B cell (primary cell): Measurements from ENCODE around the gene THAP4. TPM values are rescaled to one million over a fixed set of nuclear protein-coding genes. Genes with fewer than 3 reads are reported as not detected.

Experiments used
- ATAC-seq: fragments of 200-7000 bp; cut with Tn5 transposase; one replicate; pipeline ENCODE4 v1.10.0; 2021; ENCODE audit warnings: low read depth, mild to moderate bottlenecking, moderate number of reproducible peaks, moderate library complexity
- CTCF ChIA-PET: fragments of 350-600 bp; sonication (Branson Sonifier 250); formaldehyde crosslinking; loops from one replicate; lab custom pipeline; 2021; ENCODE audit warnings: antibody characterized with exemption, inconsistent platforms; lab: Charles Lee
- POLR2A ChIA-PET: fragments of 350-600 bp; sonication (Branson Sonifier 250); formaldehyde crosslinking; loops from one replicate; lab custom pipeline; 2021; ENCODE audit warnings: antibody characterized with exemption; lab: Charles Lee
- DNase-seq: peaks from one replicate; pipeline ENCODE4 v3.0.0; 2013
- H2AFZ ChIP-seq: 2 replicates; pipeline ENCODE4 v1.6.1; 2012; ENCODE audit warnings: mild to moderate bottlenecking, low read depth, low read length; ENCODE audit not compliant: insufficient read depth, poor library complexity, severe bottlenecking
- H3K27ac ChIP-seq, 2 donors: 1 replicate in 1 of 2; 2 replicates in 1 of 2; pipeline ENCODE4 v1.5.1; 2012 to 2013; ENCODE audit warnings: low read length in 2 of 2, mild to moderate bottlenecking in 2 of 2, moderate library complexity in 1 of 2
- H3K27me3 ChIP-seq, 4 experiments: fragments of 200-600 bp in 1 of 4; sonication (generic) in 1 of 4; replicated peaks in 1 of 4; 1 replicate in 2 of 4; 2 replicates in 2 of 4; pipeline versions ENCODE4 v1.6.1 to v1.7.0; 2013 to 2016; ENCODE audit warnings: low read length in 3 of 4, mild to moderate bottlenecking in 2 of 4, mixed read lengths in 1 of 4, moderate library complexity in 1 of 4; ENCODE audit not compliant: insufficient read depth in 4 of 4, control insufficient read depth in 3 of 4; ENCODE audit errors: control extremely low read depth in 1 of 4
- H3K36me3 ChIP-seq, 2 experiments: replicated peaks in 1 of 2; 1 replicate in 1 of 2; 2 replicates in 1 of 2; pipeline versions ENCODE4 v1.6.1 to v1.7.1; 2013; ENCODE audit warnings: low read length in 1 of 2; ENCODE audit not compliant: insufficient read depth in 2 of 2, control insufficient read depth in 1 of 2; ENCODE audit errors: control extremely low read depth in 1 of 2, extremely low read depth in 1 of 2
- H3K4me1 ChIP-seq, 2 donors: fragments of 200-600 bp in 1 of 2; sonication (generic) in 1 of 2; 1 replicate in 1 of 2; 2 replicates in 1 of 2; pipeline versions ENCODE4 v1.5.1 to v1.6.1; 2013 to 2017; ENCODE audit warnings: low read length in 2 of 2; ENCODE audit not compliant: control insufficient read depth in 2 of 2, insufficient read depth in 2 of 2
- H3K4me2 ChIP-seq: replicated peaks from 2 replicates; pipeline ENCODE3; 2012; ENCODE audit warnings: mild to moderate bottlenecking, low read depth, low read length; ENCODE audit not compliant: poor library complexity, severe bottlenecking
- H3K4me3 ChIP-seq, 5 experiments: fragments of 200-600 bp in 1 of 5; sonication (generic) in 1 of 5; 1 replicate in 3 of 5; 2 replicates in 2 of 5; pipeline versions ENCODE4 v1.5.1 to v1.7.0; 2011 to 2016; ENCODE audit warnings: low read length in 4 of 5, mild to moderate bottlenecking in 4 of 5, low read depth in 2 of 5, control low read depth in 1 of 5, moderate library complexity in 1 of 5; ENCODE audit not compliant: insufficient read depth in 1 of 5; ENCODE audit errors: control extremely low read depth in 1 of 5, extremely low read depth in 1 of 5
- H3K79me2 ChIP-seq: fragments of 200-600 bp; sonication (generic); one replicate; pipeline ENCODE4 v1.6.0; 2016; ENCODE audit warnings: low read length; ENCODE audit not compliant: control insufficient read depth, insufficient read depth
- H3K9ac ChIP-seq: fragments of 200-600 bp; sonication (generic); 2 replicates; pipeline ENCODE4 v1.6.1; 2017; ENCODE audit warnings: mild to moderate bottlenecking, low read length, moderate library complexity
- H3K9me3 ChIP-seq, 3 donors: one replicate each; pipeline versions ENCODE4 v1.6.1 to v1.7.1; 2013; ENCODE audit warnings: low read length in 2 of 3; ENCODE audit not compliant: control insufficient read depth in 2 of 3, insufficient read depth in 1 of 3; ENCODE audit errors: control extremely low read depth in 1 of 3
- H4K20me1 ChIP-seq: 2 replicates; pipeline ENCODE4 v1.6.0; 2012; ENCODE audit warnings: mild to moderate bottlenecking, low read length; ENCODE audit not compliant: insufficient read depth, control insufficient read depth, poor library complexity, severe bottlenecking
- H3K27ac Mint-ChIP-seq: one replicate; pipeline ENCODE4 v1.8.0; 2021; ENCODE audit warnings: mixed read lengths
- H3K27me3 Mint-ChIP-seq: one replicate; pipeline ENCODE4 v1.8.0; 2021; ENCODE audit warnings: mixed read lengths
- H3K4me1 Mint-ChIP-seq: one replicate; pipeline ENCODE4 v1.8.0; 2021; ENCODE audit warnings: mixed read lengths
- H3K4me3 Mint-ChIP-seq: one replicate; pipeline ENCODE4 v1.8.0; 2021; ENCODE audit warnings: mixed read lengths
- H3K9me3 Mint-ChIP-seq: one replicate; pipeline ENCODE4 v1.8.0; 2022; ENCODE audit warnings: mixed read lengths; ENCODE audit not compliant: insufficient read depth
- EZH2 ChIP-seq: IDR thresholded peaks from 2 replicates; pipeline ENCODE4 v1.6.1; 2012; ENCODE audit warnings: borderline replicate concordance, low read depth, mild to moderate bottlenecking, moderate library complexity, low read length; ENCODE audit not compliant: insufficient read depth, poor library complexity, severe bottlenecking
- WGBS: methylation state at CpG from one replicate; pipeline ENCODE4 v1.1.5; 2013; ENCODE audit warnings: missing lambda C conversion rate; ENCODE audit not compliant: insufficient coverage; 5-methylcytosine and 5-hydroxymethylcytosine counted together
- intact Hi-C: fragments of 100-400 bp; cut with micrococcal nuclease; formaldehyde crosslinking; loops from one replicate; pipeline ENCODE4 v1.10.0; 2022
- polyA plus RNA-seq: library from polyadenylated mRNA; depleted of rRNA; stranded (reverse); fragments of >200 nt; gene quantifications from 2 replicates; pipeline ENCODE4 v1.2.3, GENCODE V29; 2012
- total RNA-seq, 2 donors: library from RNA; stranded (reverse); fragments of 120-200 nt in 1 of 2; gene quantifications; 1 replicate in 1 of 2; 2 replicates in 1 of 2; pipeline versions ENCODE4 v1.2.3 to v1.2.4, GENCODE V29; 2013 to 2022
- TF ChIP-seq, protein P1 (sequence below): fragments of 200-600 bp; IDR thresholded peaks from one replicate; pipeline ENCODE4 v1.8.0; 2022; ENCODE audit warnings: antibody characterized with exemption, mild to moderate bottlenecking

THAP4 gene
- total and polyA plus RNA-seq, 2 donors (not counting 1 experiment from before 2014, with no cell fraction given): 26.5 to 41.0 TPM

DNA sequence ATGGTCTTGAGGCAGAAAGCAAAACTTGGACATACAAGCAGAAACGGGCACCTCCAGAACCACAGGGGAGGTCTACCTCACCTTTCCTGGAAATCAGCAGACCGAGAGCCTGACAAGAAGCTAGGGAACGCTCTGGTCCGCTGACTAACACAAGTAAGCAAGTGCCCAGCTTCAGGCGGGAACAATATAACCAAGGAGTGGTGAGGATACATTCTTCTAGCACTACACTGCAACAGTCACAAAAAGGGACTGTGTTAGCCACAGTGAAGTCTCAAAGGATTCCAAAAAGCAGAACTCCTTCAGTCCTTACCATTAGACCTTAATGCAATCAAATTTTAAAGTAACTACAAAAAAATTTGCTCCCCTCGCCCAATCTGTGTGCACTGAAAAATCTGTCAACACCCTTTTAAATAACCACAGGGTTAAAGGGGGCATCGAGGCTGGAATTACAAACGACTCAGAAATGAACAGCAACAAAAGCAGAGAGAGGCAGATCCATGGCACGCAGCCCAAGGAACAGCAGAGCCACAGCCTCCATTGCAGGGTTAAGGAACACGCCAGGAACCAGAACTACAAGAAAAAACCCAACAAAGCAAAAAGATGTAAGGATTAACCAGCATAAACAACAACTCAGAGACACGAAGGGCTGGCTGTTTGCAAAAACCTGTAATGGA is 7.1 kb downstream of the THAP4 start:
- Mint-ChIP-seq H3K27me3 (no peaks in the 10 kb centered on the region), H3K4me3 (no peak overlapping the region), H3K4me1 (peaks cover 8% of the 10 kb centered on the region), H3K9me3 (no peaks in the 10 kb centered on the region), H3K27ac (no peak overlapping the region)
- intact Hi-C loops: loop anchor here (10.0 kb wide), 1 partner anchor 415 kb away; no protein-coding TSS in a partner anchor
- H3K9me3 ChIP-seq: no peaks in the 10 kb centered on the region
- ChIA-PET CTCF (no interaction called here), POLR2A (no interaction called here)
- TF ChIP-seq EZH2: no peak
- no peak overlapping the region for H3K9ac ChIP-seq
- peaks cover 0 to 20% of the 10 kb centered on the region in 2 experiments for H3K36me3 ChIP-seq
- no peak for DNase-seq
- no peak overlapping the region for H3K4me2 ChIP-seq
- H3K27ac ChIP-seq: no peak overlapping the region
- H3K27me3 ChIP-seq: no peaks in the 10 kb centered on the region
- 82% methylated on average over 8 of the region's 11 CpGs for WGBS
- H3K79me2 ChIP-seq: peaks cover 86% of the 10 kb centered on the region
- H3K4me3 ChIP-seq: no peak overlapping the region
- H2AFZ ChIP-seq: no peak overlapping the region
- no peak for ATAC-seq
- H4K20me1 ChIP-seq: peaks cover 30% of the 10 kb centered on the region
- peaks cover 0 to 9% of the 10 kb centered on the region in 2 donors for H3K4me1 ChIP-seq

DNA sequence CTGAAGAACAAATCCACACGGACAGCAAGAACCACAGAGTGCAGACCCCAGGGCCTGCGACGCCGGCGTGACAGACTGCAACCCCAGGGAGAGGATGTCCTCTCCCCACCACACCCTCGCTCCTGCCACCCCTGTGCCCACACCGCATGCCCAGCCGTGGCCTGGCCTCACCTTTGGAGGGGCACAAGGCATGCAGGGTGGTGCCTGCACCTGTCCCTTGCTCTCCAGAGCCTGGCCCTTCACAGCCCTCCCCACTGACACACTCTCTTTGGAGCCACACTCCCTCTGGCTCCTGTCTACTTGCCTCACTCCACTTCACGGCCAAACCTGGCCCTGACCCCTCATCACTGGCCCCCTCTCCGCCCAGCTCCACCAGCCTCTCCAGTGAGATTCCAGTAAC is 9.3 kb downstream of the THAP4 start:
- H3K9me3 ChIP-seq: no peaks in the 10 kb centered on the region
- H2AFZ ChIP-seq: no peak overlapping the region
- H4K20me1 ChIP-seq: peaks cover 16% of the 10 kb centered on the region
- no peak overlapping the region for H3K4me3 ChIP-seq
- ChIA-PET POLR2A (no interaction called here), CTCF (no interaction called here)
- TF ChIP-seq EZH2: no peak
- TF ChIP-seq, protein P1, sequence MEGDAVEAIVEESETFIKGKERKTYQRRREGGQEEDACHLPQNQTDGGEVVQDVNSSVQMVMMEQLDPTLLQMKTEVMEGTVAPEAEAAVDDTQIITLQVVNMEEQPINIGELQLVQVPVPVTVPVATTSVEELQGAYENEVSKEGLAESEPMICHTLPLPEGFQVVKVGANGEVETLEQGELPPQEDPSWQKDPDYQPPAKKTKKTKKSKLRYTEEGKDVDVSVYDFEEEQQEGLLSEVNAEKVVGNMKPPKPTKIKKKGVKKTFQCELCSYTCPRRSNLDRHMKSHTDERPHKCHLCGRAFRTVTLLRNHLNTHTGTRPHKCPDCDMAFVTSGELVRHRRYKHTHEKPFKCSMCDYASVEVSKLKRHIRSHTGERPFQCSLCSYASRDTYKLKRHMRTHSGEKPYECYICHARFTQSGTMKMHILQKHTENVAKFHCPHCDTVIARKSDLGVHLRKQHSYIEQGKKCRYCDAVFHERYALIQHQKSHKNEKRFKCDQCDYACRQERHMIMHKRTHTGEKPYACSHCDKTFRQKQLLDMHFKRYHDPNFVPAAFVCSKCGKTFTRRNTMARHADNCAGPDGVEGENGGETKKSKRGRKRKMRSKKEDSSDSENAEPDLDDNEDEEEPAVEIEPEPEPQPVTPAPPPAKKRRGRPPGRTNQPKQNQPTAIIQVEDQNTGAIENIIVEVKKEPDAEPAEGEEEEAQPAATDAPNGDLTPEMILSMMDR: no peak
- ATAC-seq (no peak), DNase-seq (no peak)
- peaks cover 0 to 9% of the 10 kb centered on the region in 2 donors for H3K4me1 ChIP-seq
- H3K9me3 Mint-ChIP-seq: no peaks in the 10 kb centered on the region
- H3K27me3 ChIP-seq: no peaks in the 10 kb centered on the region
- WGBS: 98% methylated on average over 10 of the region's 10 CpGs
- peaks cover 5% of the 10 kb centered on the region for H3K4me1 Mint-ChIP-seq
- H3K27me3 Mint-ChIP-seq: no peaks in the 10 kb centered on the region
- intact Hi-C loops: no loop called here
- no peak overlapping the region for H3K4me2 ChIP-seq
- H3K79me2 ChIP-seq: peaks cover 83% of the 10 kb centered on the region
- H3K27ac ChIP-seq: no peak overlapping the region
- H3K9ac ChIP-seq: no peak overlapping the region
- peaks cover 0 to 9% of the 10 kb centered on the region in 2 experiments for H3K36me3 ChIP-seq
- no peak overlapping the region for H3K27ac Mint-ChIP-seq
- H3K4me3 Mint-ChIP-seq: no peak overlapping the region
